Measurements from ENCODE around the gene STXBP1. TPM values are rescaled to one million over a fixed set of nuclear protein-coding genes. Genes with fewer than 3 reads are reported as not detected.

The STXBP1 gene
- total and polyA plus RNA-seq, 2 of the 4 experiments (the other 2 are of a cell fraction), result 15.8 to 22.6 TPM

DNA sequence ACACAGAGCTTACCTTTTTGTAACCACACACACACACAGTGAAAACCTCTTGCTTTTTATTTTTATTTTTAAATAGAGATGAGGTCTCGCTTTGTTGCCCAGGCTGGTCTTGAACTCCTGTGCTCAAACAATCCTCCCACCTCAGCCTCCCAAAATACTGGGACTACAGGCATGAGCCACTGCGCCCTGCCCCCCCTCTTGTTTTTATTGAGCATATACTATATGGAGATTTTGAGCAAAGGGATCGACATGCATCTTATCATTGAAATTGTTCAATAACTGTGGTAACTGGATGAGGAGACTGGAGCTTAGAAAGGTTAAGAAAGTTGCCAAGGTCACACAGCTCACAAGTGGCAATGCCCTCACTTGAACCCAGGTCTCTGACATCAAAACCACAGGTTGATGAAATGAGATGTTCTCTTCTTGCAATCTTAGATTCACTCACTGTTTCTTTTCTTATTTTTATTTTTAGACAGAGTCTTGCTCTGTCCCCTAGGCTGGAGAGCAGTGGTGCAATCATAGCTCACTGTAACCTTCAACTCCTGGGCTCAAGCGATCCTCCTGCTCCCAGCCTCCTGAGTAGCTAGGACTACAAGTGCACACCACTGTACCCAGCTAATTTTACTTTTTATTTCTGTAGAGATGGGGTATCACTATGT is 26.8 kb upstream of the STXBP1 start (continued):
- TF ChIP-seq RFX5 (IDR thresholded peaks at IDR 0.05; ENCODE audit: low read depth, low read length) (no peak), MXI1 (IDR thresholded peaks at IDR 0.05; ENCODE audit: borderline replicate concordance, low read depth, low read length) (no peak)

DNA sequence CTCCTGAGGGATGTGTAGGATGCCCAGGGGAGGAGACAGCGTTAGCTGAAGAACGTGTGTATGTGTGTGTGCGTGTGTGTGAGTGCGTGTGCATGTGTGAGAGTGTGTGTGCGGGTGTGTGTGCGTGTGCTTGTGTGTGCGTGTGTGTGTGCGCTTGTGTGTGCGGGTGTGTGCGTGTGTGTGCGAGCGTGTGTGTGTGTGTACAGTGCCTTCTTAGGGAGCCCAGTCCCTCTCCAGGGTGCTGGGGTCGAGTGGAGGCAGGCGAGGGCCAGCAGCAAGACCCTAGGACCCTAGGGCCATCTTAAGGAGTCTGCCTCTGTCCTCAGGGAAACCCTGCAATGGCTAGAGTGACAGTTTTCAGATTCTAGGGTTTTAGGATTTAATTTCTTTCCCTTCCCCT is 26.0 kb upstream of the STXBP1 start:
- Histone ChIP-seq H3K56ac (ENCODE audit: extremely low read depth, insufficient read depth, low read length) (no peak overlapping the region), H3K4ac (ENCODE audit: low read depth, low read length) (peak overlapping the region; percentile 90), H4K91ac (ENCODE audit: insufficient read depth, low read depth, low read length) (peak overlapping the region; percentile 72), H3K14ac (replicated peaks; ENCODE audit: low read depth, low read length) (peak overlapping the region; percentile 57), H3K4me2 (ENCODE audit: low read depth, low read length) (no peak overlapping the region), H3K9ac (ENCODE audit: low read depth, low read length) (no peak overlapping the region), H2AFZ (replicated peaks; ENCODE audit: low read length, poor library complexity) (peak overlapping the region; percentile 64), H3K9me3 (ENCODE audit: control insufficient read depth, insufficient read depth, low read length) (no peaks in the 10 kb centered on the region), H4K5ac (ENCODE audit: low read depth, low read length) (peak overlapping the region; percentile 31), H3K27ac (ENCODE audit: insufficient read depth, low read length) (peak overlapping the region; percentile 5; the same call in 1 of the 2 replicates), H2BK20ac (ENCODE audit: low read depth, low read length) (peak overlapping the region; percentile 92), H2AK9ac (replicated peaks; ENCODE audit: low read depth, low read length, poor library complexity) (peak overlapping the region; percentile 80), H3K36me3 (ENCODE audit: control insufficient read depth, insufficient read depth, low read length) (no peaks in the 10 kb centered on the region), H2BK5ac (ENCODE audit: low read depth, low read length, poor library complexity, severe bottlenecking) (peak overlapping the region; percentile 89), H3K4me1 (ENCODE audit: control insufficient read depth, insufficient read depth, low read length) (peaks cover 4% of the 10 kb centered on the region), H3K9me1 (ENCODE audit: insufficient read depth, low read length) (peaks cover 5% of the 10 kb centered on the region), H3K23ac (ENCODE audit: low read depth, low read length) (peak overlapping the region; percentile 59), H2BK120ac (ENCODE audit: low read depth, low read length) (peak overlapping the region; percentile 88), H4K8ac (ENCODE audit: low read depth in 2 of 2, low read length in 2 of 2) (peak overlapping the region in 1 of 2 experiments; percentile 76; a peak in 2 of 4 replicates), H3K4me3 (ENCODE audit: insufficient read depth, low read depth, low read length) (no peak overlapping the region), H2AK5ac (ENCODE audit: low read depth, low read length) (peak overlapping the region; percentile 100), H3K79me1 (ENCODE audit: low read depth in 1 of 2, low read length in 2 of 2) (peaks cover 22 to 31% of the 10 kb centered on the region in 2 experiments), H2BK15ac (ENCODE audit: low read depth, low read length) (peak overlapping the region; percentile 97; the same call in 2 of the 3 replicates), H3K27me3 (ENCODE audit: control insufficient read depth, insufficient read depth, low read length) (no peaks in the 10 kb centered on the region), H4K20me1 (ENCODE audit: insufficient read depth, low read length) (no peaks in the 10 kb centered on the region), H3K18ac (ENCODE audit: low read depth, low read length) (peak overlapping the region; percentile 40; the same call in 1 of the 2 replicates)
- TF ChIP-seq MAZ (IDR thresholded peaks at IDR 0.05; ENCODE audit: borderline replicate concordance, low read depth, low read length), result no peak
- TF ChIP-seq FOS (IDR thresholded peaks at IDR 0.05; ENCODE audit: low read depth, low read length), result no peak
- TF ChIP-seq, protein P1, sequence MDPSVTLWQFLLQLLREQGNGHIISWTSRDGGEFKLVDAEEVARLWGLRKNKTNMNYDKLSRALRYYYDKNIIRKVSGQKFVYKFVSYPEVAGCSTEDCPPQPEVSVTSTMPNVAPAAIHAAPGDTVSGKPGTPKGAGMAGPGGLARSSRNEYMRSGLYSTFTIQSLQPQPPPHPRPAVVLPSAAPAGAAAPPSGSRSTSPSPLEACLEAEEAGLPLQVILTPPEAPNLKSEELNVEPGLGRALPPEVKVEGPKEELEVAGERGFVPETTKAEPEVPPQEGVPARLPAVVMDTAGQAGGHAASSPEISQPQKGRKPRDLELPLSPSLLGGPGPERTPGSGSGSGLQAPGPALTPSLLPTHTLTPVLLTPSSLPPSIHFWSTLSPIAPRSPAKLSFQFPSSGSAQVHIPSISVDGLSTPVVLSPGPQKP (IDR thresholded peaks at IDR 0.05; ENCODE audit: borderline replicate concordance, low read depth, low read length), result no peak
- no peak for TF ChIP-seq POLR2A (IDR thresholded peaks at IDR 0.05; ENCODE audit: low read depth, low read length)
- no peak for TF ChIP-seq RAD21 (IDR thresholded peaks at IDR 0.05; ENCODE audit: low read length)
- no peak for TF ChIP-seq CHD1 (IDR thresholded peaks at IDR 0.05; ENCODE audit: low read depth, low read length)
- TF ChIP-seq RFX5 (IDR thresholded peaks at IDR 0.05; ENCODE audit: low read depth, low read length), result no peak
- ChIA-PET POLR2A (ENCODE audit: unreplicated experiment) (interaction anchor here (0.6 kb wide), 1 partner anchor 13 kb away, joined by 11 read pairs; no protein-coding TSS in a partner anchor), CTCF (interaction anchor here (0.6 to 2.1 kb wide), 3 partner anchors 9 to 149 kb away, joined by 3 to 11 read pairs (median 3); partner anchors contain the start of gene TOR2A)
- in situ Hi-C loops (cut with MboI; ENCODE audit: low sequenced_read_pairs), result loop anchor here (5.0 kb wide), 2 partner anchors 84 to 336 kb away; no protein-coding TSS in a partner anchor
- no TSS peak for BruUV-seq (replicated peaks)
- 89% methylated on average over 7 of the region's 14 CpGs; no CpG with 5 or more reads in 1 of the 2 experiments for WGBS, 2 experiments (ENCODE audit: extremely low coverage in 2 of 2, insufficient read length in 1 of 2)
- ATAC-seq (ENCODE audit: low read depth) (no peak; the same call in 1 of the 2 replicates), DNase-seq (no peak)
- intact Hi-C loops (cut with micrococcal nuclease), result loop anchor here (1.0 to 5.0 kb wide), 3 partner anchors 61 to 134 kb away; partner anchors contain the start of genes LRSAM1 and RPL12
- dilution Hi-C loops (cut with HindIII; ENCODE audit: low sequenced_read_pairs, unreplicated experiment), result no loop called here
